Upper lobe of left lung (tissue), 6 donors: ENCODE measurements around the gene PPP1R2B. TPM values are rescaled to one million over a fixed set of nuclear protein-coding genes. Genes with fewer than 3 reads are reported as not detected.
A peak's percentile ranks its signal among the peaks of the same experiment; 100 is the strongest.

ENCODE experiments used
- ATAC-seq, 2 donors: fragments of 200-7000 bp; cut with Tn5 transposase; one replicate each; pipeline ENCODE4 v1.9.1; 2022; ENCODE audit warnings: mild to moderate bottlenecking in 2 of 2, moderate library complexity in 2 of 2; ENCODE audit not compliant: low FRiP score in 2 of 2
- DNase-seq, 2 donors: peaks; one replicate each; pipeline ENCODE4 v3.0.0-alpha.2; 2019 to 2020
- H3K27ac ChIP-seq, 4 donors: fragments of 200-600 bp; sonication (generic); one replicate each; pipeline ENCODE4 v1.5.1; 2016 to 2019
- H3K27me3 ChIP-seq, 4 donors: fragments of 200-600 bp; sonication (generic); one replicate each; pipeline ENCODE4 v1.5.1; 2017 to 2019
- H3K36me3 ChIP-seq, 4 donors: fragments of 200-600 bp; sonication (generic); one replicate each; pipeline ENCODE4 v1.5.1; 2016 to 2019
- H3K4me1 ChIP-seq, 4 donors: fragments of 200-600 bp; sonication (generic); one replicate each; pipeline ENCODE4 v1.5.1; 2018 to 2019
- H3K4me3 ChIP-seq, 4 donors: fragments of 200-600 bp; sonication (generic); one replicate each; pipeline ENCODE4 v1.5.1; 2017 to 2019; ENCODE audit warnings: mild to moderate bottlenecking in 2 of 4, moderate library complexity in 1 of 4
- H3K9me3 ChIP-seq, 4 donors: fragments of 200-600 bp; sonication (generic); one replicate each; pipeline ENCODE4 v1.5.1; 2018 to 2019
- CTCF ChIP-seq, 6 experiments: fragments of 450-650 bp in 4 of 6; fragments of 200-600 bp in 2 of 6; sonication (generic) in 2 of 6; IDR thresholded peaks; one replicate each; pipeline ENCODE4 v1.5.1; 2016 to 2019; ENCODE audit warnings: antibody characterized with exemption in 6 of 6
- EP300 ChIP-seq, 4 donors: sonication (generic); formaldehyde crosslinking; IDR thresholded peaks; one replicate each; pipeline ENCODE4 v1.5.1; 2017; ENCODE audit warnings: antibody characterized with exemption in 4 of 4, control low read depth in 2 of 4
- POLR2A ChIP-seq, 4 donors: fragments of 450-650 bp; IDR thresholded peaks; one replicate each; pipeline ENCODE4 v1.5.1; 2016 to 2017; ENCODE audit warnings: antibody characterized with exemption in 4 of 4, mild to moderate bottlenecking in 2 of 4
- POLR2AphosphoS5 ChIP-seq, 2 donors: sonication (generic); formaldehyde crosslinking; IDR thresholded peaks; one replicate each; pipeline ENCODE4 v1.5.1; 2017; ENCODE audit warnings: antibody characterized with exemption in 2 of 2
- WGBS, 2 donors: methylation state at CpG; one replicate each; pipeline ENCODE4 v1.1.5; 2017 to 2018; 5-methylcytosine and 5-hydroxymethylcytosine counted together
- total RNA-seq, 6 donors: library from RNA; depleted of rRNA in 4 of 6; stranded (reverse); fragments of >200 nt in 4 of 6; gene quantifications; one replicate each; pipeline versions ENCODE4 v1.1.0 to v1.2.1, GENCODE V29; 2016 to 2021
- donor health status: DM: no; HTN: no; CAD: no; lungs with moderate emphysema.
- donor health status: DM: no; HTN: yes; CAD: no; lungs with severe emphysema.

Gene PPP1R2B
- total RNA-seq, 6 donors from 2014 or later: not detected

GRCh38 chr5:156825688-156826087, 24.4 kb upstream of the PPP1R2B start:
- TF ChIP-seq CTCF (IDR thresholded peaks at IDR 0.05): no peak
- no peak for TF ChIP-seq POLR2AphosphoS5 (IDR thresholded peaks at IDR 0.05)
- TF ChIP-seq POLR2A (IDR thresholded peaks at IDR 0.05): no peak
- 57 to 72% methylated on average over 3 of the region's 3 CpGs for WGBS, 2 donors

GRCh38 chr5:156826150-156826549, 23.9 kb upstream of the PPP1R2B start:
- ATAC-seq (peak in 1 of 2 donors; percentile 40), DNase-seq (no peak)
- H3K27me3 ChIP-seq: no peaks in the 10 kb centered on the region
- no peaks in the 10 kb centered on the region for H3K36me3 ChIP-seq
- H3K9me3 ChIP-seq: peaks cover 0 to 4% (median 0%) of the 10 kb centered on the region in 4 donors
- no peaks in the 10 kb centered on the region for H3K4me1 ChIP-seq
- no peak overlapping the region for H3K4me3 ChIP-seq
- no peak overlapping the region for H3K27ac ChIP-seq
- 63 to 67% methylated on average over 4 of the region's 4 CpGs for WGBS, 2 donors
- no peak for TF ChIP-seq EP300 (IDR thresholded peaks at IDR 0.05)
- TF ChIP-seq POLR2AphosphoS5 (IDR thresholded peaks at IDR 0.05): no peak
- TF ChIP-seq CTCF (IDR thresholded peaks at IDR 0.05): no peak
- TF ChIP-seq POLR2A (IDR thresholded peaks at IDR 0.05): no peak

More at GRCh38 chr5:156825688-156826087, 24.4 kb upstream of the PPP1R2B start:
- Histone ChIP-seq H3K36me3 (no peaks in the 10 kb centered on the region), H3K27ac (no peak overlapping the region), H3K27me3 (no peaks in the 10 kb centered on the region), H3K4me1 (no peaks in the 10 kb centered on the region), H3K4me3 (no peak overlapping the region), H3K9me3 (peaks cover 0 to 4% (median 0%) of the 10 kb centered on the region in 4 donors)
- ATAC-seq (no peak), DNase-seq (no peak)

GRCh38 chr5:156834916-156835315, 15.2 kb upstream of the PPP1R2B start:
- no peak for ATAC-seq
- TF ChIP-seq EP300 (IDR thresholded peaks at IDR 0.05): no peak
- no peak for TF ChIP-seq POLR2AphosphoS5 (IDR thresholded peaks at IDR 0.05)
- TF ChIP-seq CTCF (IDR thresholded peaks at IDR 0.05): no peak
- TF ChIP-seq POLR2A (IDR thresholded peaks at IDR 0.05): no peak
- no peaks in the 10 kb centered on the region for H3K36me3 ChIP-seq
- DNase-seq: no peak
- H3K27me3 ChIP-seq: no peaks in the 10 kb centered on the region
- H3K4me3 ChIP-seq: no peak overlapping the region
- H3K9me3 ChIP-seq: no peaks in the 10 kb centered on the region
- H3K27ac ChIP-seq: no peak overlapping the region
- 71 to 87% methylated on average over 6 of the region's 6 CpGs for WGBS, 2 donors
- no peaks in the 10 kb centered on the region for H3K4me1 ChIP-seq

GRCh38 chr5:156835905-156836304, 14.2 kb upstream of the PPP1R2B start:
- no peak overlapping the region for H3K4me3 ChIP-seq
- ATAC-seq: no peak

More at GRCh38 chr5:156835905-156836304, 14.2 kb upstream of the PPP1R2B start:
- no peak overlapping the region for H3K27ac ChIP-seq
- no peaks in the 10 kb centered on the region for H3K4me1 ChIP-seq
- no peaks in the 10 kb centered on the region for H3K36me3 ChIP-seq
- DNase-seq: no peak
- H3K27me3 ChIP-seq: no peaks in the 10 kb centered on the region
- H3K9me3 ChIP-seq: no peaks in the 10 kb centered on the region
- 88% methylated on average over 3 of the region's 3 CpGs for WGBS, 2 donors
- no peak for TF ChIP-seq POLR2A (IDR thresholded peaks at IDR 0.05)
- TF ChIP-seq EP300 (IDR thresholded peaks at IDR 0.05): no peak
- TF ChIP-seq CTCF (IDR thresholded peaks at IDR 0.05): no peak
- no peak for TF ChIP-seq POLR2AphosphoS5 (IDR thresholded peaks at IDR 0.05)
